Measurements from ENCODE around the gene NFKBIL1. TPM values are rescaled to one million over a fixed set of nuclear protein-coding genes. Genes with fewer than 3 reads are reported as not detected.
A peak's percentile ranks its signal among the peaks of the same experiment; 100 is the strongest.

The NFKBIL1 gene
- total RNA-seq, 2 donors from 2014 or later: 5.6 to 27.0 TPM

DNA sequence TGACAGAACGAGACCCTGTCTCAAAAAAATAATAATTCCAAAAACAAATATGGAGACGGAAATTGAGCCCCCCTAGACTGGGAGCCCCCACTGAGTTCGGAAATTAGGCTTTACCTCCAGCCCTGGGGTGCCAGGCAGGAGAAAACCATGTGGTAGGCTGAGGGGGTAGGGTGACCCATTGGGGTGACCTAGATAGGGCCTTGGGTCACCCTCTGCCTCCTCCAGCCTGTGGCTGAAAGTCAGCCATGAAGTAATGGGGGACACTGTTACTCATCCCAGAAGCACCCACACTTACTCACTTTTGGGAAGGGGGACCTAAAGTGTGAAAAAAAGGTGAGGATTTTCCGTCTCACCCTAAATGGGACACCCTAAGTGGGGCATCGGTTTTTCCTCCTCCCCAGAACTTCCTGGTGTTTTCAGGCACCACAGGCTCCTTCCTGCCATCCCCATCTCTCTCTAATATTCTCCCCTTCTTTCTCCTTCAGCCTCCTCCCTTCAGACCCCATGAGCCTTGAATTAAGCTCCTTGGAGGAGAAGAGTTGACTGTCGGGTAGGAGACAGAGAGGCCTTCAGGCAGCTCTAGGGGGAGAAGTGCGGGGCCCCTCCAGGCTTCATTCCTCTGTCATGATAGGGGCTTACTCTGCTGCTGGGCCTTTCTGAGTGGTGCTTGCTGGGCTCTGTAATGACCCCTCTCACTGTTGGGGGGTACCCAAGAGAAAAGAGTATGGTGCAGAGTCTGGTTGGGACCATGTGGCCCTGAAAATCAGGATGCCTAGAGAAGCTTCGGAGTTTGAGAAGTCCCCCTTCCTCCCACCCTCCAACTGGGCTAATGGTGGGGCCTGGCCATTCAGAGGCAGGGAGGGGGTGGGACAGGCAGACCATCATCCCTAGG is 32.4 kb downstream of the NFKBIL1 start:
- 86 to 87% methylated on average over 8 of the region's 8 CpGs for WGBS, 2 donors
- Histone ChIP-seq H3K27me3 (no peaks in the 10 kb centered on the region), H3K36me3 (replicated peaks in 1 of 2; ENCODE audit: insufficient read depth in 1 of 2, low read depth in 2 of 2) (no peaks in the 10 kb centered on the region), H3K27ac (peak overlapping the region in 1 of 4 donors; percentile 70), H3K4me1 (peaks cover 40% of the 10 kb centered on the region), H3K9me3 (no peaks in the 10 kb centered on the region), H3K4me3 (no peak overlapping the region)
- DNase-seq: no peak
- intact Hi-C loops (cut with DNase I): no loop called here
- no peak for ATAC-seq
- TF ChIP-seq POLR2A (IDR thresholded peaks at IDR 0.05): no peak
- TF ChIP-seq, protein P1, sequence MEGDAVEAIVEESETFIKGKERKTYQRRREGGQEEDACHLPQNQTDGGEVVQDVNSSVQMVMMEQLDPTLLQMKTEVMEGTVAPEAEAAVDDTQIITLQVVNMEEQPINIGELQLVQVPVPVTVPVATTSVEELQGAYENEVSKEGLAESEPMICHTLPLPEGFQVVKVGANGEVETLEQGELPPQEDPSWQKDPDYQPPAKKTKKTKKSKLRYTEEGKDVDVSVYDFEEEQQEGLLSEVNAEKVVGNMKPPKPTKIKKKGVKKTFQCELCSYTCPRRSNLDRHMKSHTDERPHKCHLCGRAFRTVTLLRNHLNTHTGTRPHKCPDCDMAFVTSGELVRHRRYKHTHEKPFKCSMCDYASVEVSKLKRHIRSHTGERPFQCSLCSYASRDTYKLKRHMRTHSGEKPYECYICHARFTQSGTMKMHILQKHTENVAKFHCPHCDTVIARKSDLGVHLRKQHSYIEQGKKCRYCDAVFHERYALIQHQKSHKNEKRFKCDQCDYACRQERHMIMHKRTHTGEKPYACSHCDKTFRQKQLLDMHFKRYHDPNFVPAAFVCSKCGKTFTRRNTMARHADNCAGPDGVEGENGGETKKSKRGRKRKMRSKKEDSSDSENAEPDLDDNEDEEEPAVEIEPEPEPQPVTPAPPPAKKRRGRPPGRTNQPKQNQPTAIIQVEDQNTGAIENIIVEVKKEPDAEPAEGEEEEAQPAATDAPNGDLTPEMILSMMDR (IDR thresholded peaks at IDR 0.05): no peak

- Histone ChIP-seq H3K27me3 (no peaks in the 10 kb centered on the region), H3K27ac (peak overlapping the region in 3 of 4 donors; percentile 56 to 73 (median 62)), H3K4me1 (peaks cover 40% of the 10 kb centered on the region), H3K9me3 (no peaks in the 10 kb centered on the region), H3K4me3 (peak overlapping the region in 1 of 2 donors; percentile 48), H3K36me3 (replicated peaks in 1 of 2; ENCODE audit: insufficient read depth in 1 of 2, low read depth in 2 of 2) (no peaks in the 10 kb centered on the region)
- ATAC-seq (no peak), DNase-seq (no peak)
- intact Hi-C loops (cut with DNase I): no loop called here
- TF ChIP-seq, protein P1 (IDR thresholded peaks at IDR 0.05): no peak
- no peak for TF ChIP-seq POLR2A (IDR thresholded peaks at IDR 0.05)
- WGBS, 2 donors: 29 to 38% methylated on average over 11 of the region's 11 CpGs
Measured at GRCh38 chr6:31580438-31580740, 33.0 kb downstream of the NFKBIL1 start.

GRCh38 chr6:31580807-31581433 is 33.5 kb downstream of the NFKBIL1 start:
- no peaks in the 10 kb centered on the region for H3K36me3 ChIP-seq (replicated peaks in 1 of 2; ENCODE audit: insufficient read depth in 1 of 2, low read depth in 2 of 2)
- H3K27ac ChIP-seq: peak overlapping the region in 3 of 4 donors; percentile 56 to 73 (median 62)
- TF ChIP-seq POLR2A (IDR thresholded peaks at IDR 0.05): peak in 2 of 3 donors; percentile 64 to 65
- TF ChIP-seq, protein P1 (IDR thresholded peaks at IDR 0.05): peak; percentile 88 to 97 (median 94)
- peaks cover 40% of the 10 kb centered on the region for H3K4me1 ChIP-seq
- no peaks in the 10 kb centered on the region for H3K9me3 ChIP-seq
- ATAC-seq (peak; percentile 92), DNase-seq (peak; percentile 86 to 90 (median 88))
- intact Hi-C loops (cut with DNase I): no loop called here
- H3K4me3 ChIP-seq: peak overlapping the region; percentile 48 to 57
- WGBS, 2 donors: 0% methylated on average over 22 to 48 of the region's 62 CpGs
- H3K27me3 ChIP-seq: no peaks in the 10 kb centered on the region

DNA sequence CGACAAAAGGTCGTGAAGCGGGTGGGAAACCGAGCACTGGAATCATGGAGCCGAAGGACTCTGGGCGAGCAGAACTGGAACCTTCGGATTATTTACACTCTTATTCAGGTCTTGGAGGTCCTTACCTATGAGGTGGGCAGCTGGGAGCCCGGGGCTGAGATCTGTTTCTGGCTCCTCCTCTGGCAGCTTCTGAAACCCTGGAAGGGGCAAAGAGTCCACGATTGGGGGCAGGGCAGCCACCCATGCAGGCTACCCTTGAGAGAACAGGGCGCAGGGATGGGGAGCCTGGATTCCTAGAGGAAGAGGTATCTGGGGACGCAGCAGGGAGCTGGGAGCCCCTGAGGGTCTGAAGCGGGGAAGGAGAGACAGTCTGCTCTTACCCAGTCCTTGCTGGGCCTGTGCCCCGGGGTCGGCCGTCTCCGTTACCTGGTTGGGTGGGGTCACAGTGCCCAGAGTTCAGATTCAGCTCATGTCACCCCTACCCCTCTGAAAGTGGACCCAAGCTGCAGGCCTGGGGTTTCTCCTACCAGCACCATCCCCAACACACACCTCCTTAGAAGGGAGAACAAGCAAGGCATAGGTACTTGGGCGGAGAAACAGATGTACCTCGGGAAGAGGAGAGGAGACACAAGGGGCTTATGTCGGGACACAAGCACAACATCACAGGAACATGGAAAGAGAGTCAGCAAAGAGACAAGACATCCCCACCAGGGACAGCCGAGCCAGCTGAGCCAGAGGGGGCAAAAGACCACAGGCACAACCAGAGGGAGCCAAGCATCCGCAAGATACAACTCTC is 34.2 kb downstream of the NFKBIL1 start:
- H3K27ac ChIP-seq: peak overlapping the region in 3 of 4 donors; percentile 56 to 73 (median 62)
- intact Hi-C loops (cut with DNase I): no loop called here
- peaks cover 40% of the 10 kb centered on the region for H3K4me1 ChIP-seq
- peak overlapping the region; percentile 48 to 57 for H3K4me3 ChIP-seq
- H3K36me3 ChIP-seq (replicated peaks in 1 of 2; ENCODE audit: insufficient read depth in 1 of 2, low read depth in 2 of 2): no peaks in the 10 kb centered on the region
- DNase-seq (peak in 1 of 4 donors; percentile 25), ATAC-seq (peak; percentile 5)
- no peaks in the 10 kb centered on the region for H3K27me3 ChIP-seq
- TF ChIP-seq, protein P1 (IDR thresholded peaks at IDR 0.05): no peak
- no peak for TF ChIP-seq POLR2A (IDR thresholded peaks at IDR 0.05)
- no peaks in the 10 kb centered on the region for H3K9me3 ChIP-seq
- 16 to 25% methylated on average over 13 to 21 of the region's 21 CpGs for WGBS, 2 donors

All from body of pancreas (tissue), 4 donors.